ENCODE results near the gene SPNS2.

Gene SPNS2

GRCh38 chr17:4536742-4537411 is 38.2 kb downstream of the SPNS2 start:
- no peak for DNase-seq (ENCODE audit: low read depth, low spot score)

- no peak for DNase-seq (ENCODE audit: low read depth, low spot score)
Observed at GRCh38 chr17:4537451-4538235, 39.0 kb downstream of the SPNS2 start.

- DNase-seq (ENCODE audit: low read depth, low spot score), result no peak
Observed at GRCh38 chr17:4538236-4539002, 39.7 kb downstream of the SPNS2 start.

DNA sequence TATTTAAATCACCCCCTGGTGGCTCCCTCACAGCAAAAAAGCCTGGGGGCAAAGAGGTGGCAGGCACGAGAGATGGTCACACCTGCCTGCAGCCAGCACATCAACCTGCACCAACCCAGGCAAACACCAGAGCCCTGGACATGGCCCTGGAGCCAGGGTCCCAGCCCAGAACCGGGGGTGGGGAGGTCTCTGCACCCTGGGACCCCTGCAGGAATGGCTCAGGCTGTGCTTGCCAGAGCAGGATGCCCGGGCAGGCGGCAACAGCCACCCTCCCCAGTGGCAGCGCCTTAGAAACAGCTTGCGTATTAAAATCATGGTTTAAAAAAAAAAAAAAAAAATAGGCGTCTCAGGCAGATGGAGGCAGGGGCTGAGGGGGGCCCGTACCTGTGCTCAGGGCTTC is 40.3 kb downstream of the SPNS2 start:
- DNase-seq (ENCODE audit: low read depth, low spot score), result no peak

GRCh38 chr17:4539576-4540223 is 41.0 kb downstream of the SPNS2 start:
- DNase-seq (ENCODE audit: low read depth, low spot score), result no peak

GRCh38 chr17:4540224-4540651 is 41.6 kb downstream of the SPNS2 start:
- DNase-seq (ENCODE audit: low read depth, low spot score), result peak; percentile 62

DNA sequence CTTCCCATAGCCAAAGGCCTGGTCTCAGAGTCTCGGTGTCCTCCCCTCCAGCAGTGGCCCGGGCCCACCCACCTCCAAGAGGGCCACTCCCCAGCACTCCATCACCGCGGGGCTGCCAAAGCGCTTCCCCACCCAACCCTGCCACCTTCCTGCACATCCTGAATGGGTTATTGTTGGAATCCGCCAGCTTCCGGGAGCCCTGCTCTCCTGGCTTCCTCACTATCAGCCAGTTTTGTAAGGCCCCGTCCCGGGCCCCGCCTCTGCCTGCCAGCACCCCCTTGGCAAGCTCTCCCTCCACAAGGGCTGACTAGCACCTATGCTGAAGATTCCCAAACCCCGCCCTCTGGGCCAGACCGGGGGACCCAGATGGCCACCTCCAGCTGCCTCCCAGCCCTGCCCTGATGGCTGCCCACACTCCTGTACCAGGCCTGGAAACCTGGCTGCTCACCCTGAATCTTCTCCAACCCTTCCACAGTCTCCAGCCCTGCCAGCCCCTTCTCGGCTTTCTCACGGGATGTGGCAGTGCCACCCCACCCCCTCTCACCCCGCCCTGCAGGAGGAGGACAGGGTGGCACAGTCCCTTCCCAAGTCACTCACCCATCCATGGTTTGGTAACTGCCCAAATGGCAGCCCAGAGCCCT is 42.1 kb downstream of the SPNS2 start:
- DNase-seq (ENCODE audit: low read depth, low spot score), result no peak

DNA sequence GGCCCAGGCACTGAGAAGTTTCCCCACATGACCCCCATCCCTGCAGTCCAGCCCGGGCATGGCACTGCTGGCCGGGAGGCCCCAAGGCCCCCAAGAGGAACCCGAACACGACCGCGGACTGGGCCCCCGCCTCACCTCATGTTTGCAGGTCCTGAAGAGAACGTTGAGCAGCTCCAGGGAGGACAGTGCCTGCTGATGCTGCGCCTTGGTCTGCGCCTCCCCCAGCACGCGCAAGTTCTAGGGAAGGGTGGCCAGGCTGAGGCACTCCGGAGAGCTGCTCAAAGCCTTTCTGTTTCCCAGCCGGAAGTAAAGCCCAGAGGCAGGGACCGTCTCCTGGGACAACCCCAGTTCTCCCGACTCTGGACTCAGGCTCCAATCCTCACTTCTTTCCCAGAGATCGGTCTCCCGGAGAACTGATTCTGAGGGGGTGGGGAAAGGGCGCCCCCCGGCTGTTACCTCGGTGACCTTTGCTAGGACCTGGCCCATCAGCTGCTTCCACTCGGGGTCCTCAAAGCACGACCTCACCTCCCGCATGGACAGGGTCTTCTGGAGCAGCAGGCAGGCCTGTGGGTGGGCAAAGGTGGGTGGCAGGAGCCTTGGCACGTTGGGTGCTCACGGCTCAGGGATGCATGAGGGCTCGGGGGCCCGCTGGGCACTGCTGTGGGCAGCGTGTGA is 42.8 kb downstream of the SPNS2 start:
- no peak for DNase-seq (ENCODE audit: low read depth, low spot score)

- no peak for DNase-seq (ENCODE audit: low read depth, low spot score)
Observed at GRCh38 chr17:4542003-4542725, 43.5 kb downstream of the SPNS2 start.

DNA sequence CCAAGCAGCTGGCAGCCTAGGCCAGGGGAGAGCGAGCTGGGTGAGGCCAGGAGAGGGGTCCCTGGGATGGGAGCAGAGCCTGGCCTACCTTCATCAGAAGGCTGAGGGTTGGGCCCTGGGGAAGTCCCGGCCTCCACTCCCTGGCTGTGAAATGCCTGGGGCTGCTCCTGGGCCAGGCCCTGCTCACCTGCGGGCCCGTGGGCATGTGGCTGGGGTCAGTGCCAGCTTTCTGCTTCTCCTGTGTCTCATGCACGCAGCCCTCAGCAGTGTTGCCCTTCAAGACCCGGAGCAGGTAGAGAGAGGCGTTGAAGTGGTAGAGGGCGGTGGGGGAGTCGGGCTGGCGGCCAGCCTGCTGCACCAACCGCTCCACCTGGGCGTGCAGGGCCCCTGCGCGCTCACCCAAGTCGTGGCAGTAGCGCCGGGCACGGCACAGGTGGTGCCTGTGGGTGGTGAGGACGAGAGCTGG is 44.1 kb downstream of the SPNS2 start:
- DNase-seq (ENCODE audit: low read depth, low spot score), result no peak

DNA sequence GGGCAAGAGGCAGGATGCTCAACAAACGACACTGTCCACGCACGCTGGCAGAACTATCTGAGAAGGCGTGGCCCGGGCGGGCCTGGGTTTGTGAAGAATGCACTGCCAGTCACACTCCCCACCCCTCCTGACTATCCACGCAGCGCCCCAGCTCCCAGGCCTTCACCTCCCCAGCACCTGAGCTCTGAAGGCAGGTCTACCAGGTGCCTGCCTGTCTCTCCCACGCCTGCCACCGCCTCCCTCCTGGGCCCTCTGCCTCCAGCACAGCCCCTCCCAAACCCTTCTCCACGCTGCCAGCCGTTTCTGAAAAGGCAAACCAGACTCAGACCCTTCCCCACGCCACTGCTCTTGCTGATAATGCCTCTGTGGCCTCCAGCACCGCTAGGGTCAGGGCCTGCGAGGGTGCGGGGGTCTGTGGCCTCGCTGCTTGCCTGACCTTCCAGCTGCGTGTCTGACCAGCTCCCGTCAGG is 44.9 kb downstream of the SPNS2 start:
- DNase-seq (ENCODE audit: low read depth, low spot score), result no peak

GRCh38 chr17:4544135-4544950 is 45.7 kb downstream of the SPNS2 start:
- no peak for DNase-seq (ENCODE audit: low read depth, low spot score)

DNA sequence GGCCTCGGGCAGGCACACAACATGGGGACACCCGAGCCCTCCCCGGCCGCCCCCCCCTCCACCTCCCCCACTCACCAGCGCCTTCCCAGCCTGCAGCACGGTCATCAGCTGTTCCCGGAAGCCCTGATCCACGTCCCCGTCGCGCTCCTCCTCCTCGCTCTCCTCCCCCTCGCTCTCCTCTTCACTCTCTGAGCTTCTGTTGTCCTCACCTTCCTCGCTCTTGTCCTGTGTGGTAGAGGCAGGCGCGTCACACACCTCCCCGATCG is 46.2 kb downstream of the SPNS2 start:
- DNase-seq (ENCODE audit: low read depth, low spot score), result no peak

GRCh38 chr17:4545217-4545951 is 46.7 kb downstream of the SPNS2 start:
- no peak for DNase-seq (ENCODE audit: low read depth, low spot score)

- no peak for DNase-seq (ENCODE audit: low read depth, low spot score)
Observed at GRCh38 chr17:4547118-4547906, 48.6 kb downstream of the SPNS2 start.

DNA sequence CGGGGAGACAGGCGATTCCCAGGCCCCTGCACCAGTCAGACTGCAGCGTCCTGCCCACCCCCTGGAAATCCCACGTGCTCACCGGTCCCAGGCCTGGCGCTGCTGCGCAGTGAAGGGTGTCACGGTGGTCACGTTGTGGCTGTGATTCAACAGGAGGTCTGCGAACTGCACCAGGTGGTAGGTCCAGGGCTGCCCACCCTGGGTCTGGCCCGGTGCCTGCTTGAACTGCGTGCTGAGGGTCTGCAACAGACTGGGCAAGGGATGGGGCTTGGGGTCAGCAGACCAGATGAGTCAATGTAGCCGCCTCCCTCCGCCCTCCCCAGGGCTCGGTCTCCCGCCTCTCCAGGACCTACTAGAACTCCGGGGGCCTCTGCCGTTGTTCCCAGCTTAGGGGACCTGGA is 49.4 kb downstream of the SPNS2 start:
- no peak for DNase-seq (ENCODE audit: low read depth, low spot score)

DNA sequence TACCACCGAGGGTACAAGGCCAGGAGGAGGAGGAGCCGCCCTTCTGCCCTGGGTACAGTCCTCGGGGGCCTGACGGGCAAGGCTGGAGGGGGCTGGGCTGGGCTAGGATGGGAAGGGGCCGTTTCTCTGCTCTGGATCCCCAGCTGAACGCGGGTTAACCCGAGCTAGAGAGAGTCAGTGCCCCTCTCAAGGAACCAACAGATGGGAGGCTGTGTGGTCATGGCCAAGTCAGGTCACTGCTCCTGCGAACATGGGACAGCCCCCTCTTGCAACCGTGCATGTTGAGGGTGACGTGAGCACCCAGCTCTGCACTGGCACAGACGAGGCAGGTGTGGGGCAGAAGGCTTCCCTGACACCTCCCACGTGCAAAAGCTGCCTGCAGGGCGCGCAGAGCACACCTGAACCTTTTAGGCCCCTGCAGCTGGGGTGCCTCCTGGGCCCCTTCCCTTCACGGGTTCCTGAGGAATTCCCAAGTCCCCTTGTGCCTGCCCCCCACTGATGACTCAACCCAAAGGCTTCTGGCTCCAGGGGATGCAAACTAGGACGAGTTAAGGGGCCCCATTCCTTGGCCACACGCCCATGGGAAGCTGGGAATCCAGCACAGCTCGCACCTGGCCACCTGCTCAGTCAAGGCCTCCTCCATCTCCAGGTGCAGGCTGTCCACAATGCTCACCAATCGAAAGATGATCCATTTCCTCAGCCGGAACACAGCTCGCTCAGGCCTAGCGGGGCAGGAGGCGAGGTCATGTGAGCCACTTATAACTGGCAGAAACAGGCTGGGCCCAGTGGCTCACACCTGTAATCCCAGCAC is 50.2 kb downstream of the SPNS2 start:
- DNase-seq (ENCODE audit: low read depth, low spot score), result no peak

Data from ELF-1 (cell line).